ENCODE data around the gene SLCO4A1.

GRCh38 chr20:62714799-62715198, 72.5 kb downstream of the SLCO4A1 start:
- TF ChIP-seq POLR2AphosphoS5 (IDR thresholded peaks at IDR 0.05), result no peak
- TF ChIP-seq, protein P1, sequence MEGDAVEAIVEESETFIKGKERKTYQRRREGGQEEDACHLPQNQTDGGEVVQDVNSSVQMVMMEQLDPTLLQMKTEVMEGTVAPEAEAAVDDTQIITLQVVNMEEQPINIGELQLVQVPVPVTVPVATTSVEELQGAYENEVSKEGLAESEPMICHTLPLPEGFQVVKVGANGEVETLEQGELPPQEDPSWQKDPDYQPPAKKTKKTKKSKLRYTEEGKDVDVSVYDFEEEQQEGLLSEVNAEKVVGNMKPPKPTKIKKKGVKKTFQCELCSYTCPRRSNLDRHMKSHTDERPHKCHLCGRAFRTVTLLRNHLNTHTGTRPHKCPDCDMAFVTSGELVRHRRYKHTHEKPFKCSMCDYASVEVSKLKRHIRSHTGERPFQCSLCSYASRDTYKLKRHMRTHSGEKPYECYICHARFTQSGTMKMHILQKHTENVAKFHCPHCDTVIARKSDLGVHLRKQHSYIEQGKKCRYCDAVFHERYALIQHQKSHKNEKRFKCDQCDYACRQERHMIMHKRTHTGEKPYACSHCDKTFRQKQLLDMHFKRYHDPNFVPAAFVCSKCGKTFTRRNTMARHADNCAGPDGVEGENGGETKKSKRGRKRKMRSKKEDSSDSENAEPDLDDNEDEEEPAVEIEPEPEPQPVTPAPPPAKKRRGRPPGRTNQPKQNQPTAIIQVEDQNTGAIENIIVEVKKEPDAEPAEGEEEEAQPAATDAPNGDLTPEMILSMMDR (IDR thresholded peaks at IDR 0.05), result no peak
